ENCODE measurements around the gene GIT2.

DNA sequence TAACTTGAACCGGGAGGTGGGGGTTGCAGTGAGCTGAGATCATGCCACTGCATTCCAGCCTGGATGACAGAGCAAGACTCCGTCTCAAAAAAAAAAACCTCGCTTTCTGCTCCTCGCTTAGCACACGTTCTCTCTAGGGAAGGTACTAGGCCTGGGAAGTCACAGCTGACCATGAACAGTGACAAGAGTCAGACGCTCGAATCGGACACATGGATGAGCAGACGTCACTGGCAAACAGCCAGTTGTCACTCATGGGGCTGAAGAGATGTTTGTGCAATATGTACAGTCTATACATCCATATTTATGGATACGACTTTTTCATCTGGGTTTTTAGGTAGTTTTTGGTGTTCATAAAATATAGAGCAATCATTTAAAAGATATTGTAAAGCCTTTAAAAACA, 76.7 kb downstream of the GIT2 start:
- TF ChIP-seq POLR2AphosphoS5 (IDR thresholded peaks at IDR 0.05; ENCODE audit: borderline replicate concordance, low read depth, low read length), result no peak
- TF ChIP-seq EZH2 (IDR thresholded peaks at IDR 0.05), result no peak
- TF ChIP-seq FOXP2 (optimal IDR thresholded peaks at IDR 0.05; ENCODE audit: control extremely low read depth, extremely low read length, insufficient read depth), result no peak
